SK-N-SH treated with all-trans-retinoic acid at 6 μM for 48 hours (cell line): ENCODE results near the gene KIAA1210.
"Not testable (repeated sequence)": the region's sequence is repeated elsewhere in the genome, so short reads cannot be mapped to it uniquely, and the experiment has no call there.

Experiments
- ATAC-seq: fragments of 200-7000 bp; cut with Tn5 transposase; 3 replicates; pipeline ENCODE4 v1.9.1; 2020; ENCODE audit warnings: mild to moderate bottlenecking, moderate library complexity
- ARNTL ChIP-seq: fragments of 450-650 bp; formaldehyde crosslinking; IDR thresholded peaks from 2 replicates; pipeline ENCODE4 v1.5.0; 2020; ENCODE audit warnings: low read depth, mild to moderate bottlenecking, moderate library complexity, borderline replicate concordance
- BACH2 ChIP-seq: fragments of 250-450 bp; sonication (Bioruptor Pico); IDR thresholded peaks from 2 replicates; pipeline ENCODE4 v1.9.0; 2021; ENCODE audit warnings: mild to moderate bottlenecking, borderline replicate concordance
- CSDC2 ChIP-seq: fragments of 250-450 bp; sonication (Bioruptor Pico); IDR thresholded peaks from 2 replicates; pipeline ENCODE4 v1.5.0; 2020; ENCODE audit warnings: mild to moderate bottlenecking, moderate library complexity
- ESRRG ChIP-seq: fragments of 250-450 bp; sonication (Bioruptor Pico); IDR thresholded peaks from 2 replicates; pipeline ENCODE4 v1.6.1; 2021; ENCODE audit warnings: mild to moderate bottlenecking
- GLIS3 ChIP-seq: fragments of 250-450 bp; sonication (Bioruptor Pico); IDR thresholded peaks from 2 replicates; pipeline ENCODE4 v1.5.0; 2020; ENCODE audit warnings: mild to moderate bottlenecking, moderate library complexity
- ISL1 ChIP-seq: fragments of 250-450 bp; sonication (Bioruptor Pico); IDR thresholded peaks from 2 replicates; pipeline ENCODE4 v2.1.2; 2022; ENCODE audit warnings: mild to moderate bottlenecking, moderate library complexity
- OSR1 ChIP-seq: fragments of 250-450 bp; sonication (Bioruptor Pico); IDR thresholded peaks from 2 replicates; pipeline ENCODE4 v1.8.0; 2022; ENCODE audit warnings: moderate library complexity, mild to moderate bottlenecking, inconsistent platforms
- PPARA ChIP-seq: fragments of 250-450 bp; sonication (Bioruptor Pico); IDR thresholded peaks from 2 replicates; pipeline ENCODE4 v1.5.0; 2020; ENCODE audit warnings: mild to moderate bottlenecking, borderline replicate concordance
- RARB ChIP-seq: fragments of 250-450 bp; sonication (Bioruptor Pico); IDR thresholded peaks from 2 replicates; pipeline ENCODE4 v1.8.0; 2021; ENCODE audit warnings: mild to moderate bottlenecking, moderate library complexity
- SNAI2 ChIP-seq: fragments of 250-450 bp; sonication (Bioruptor Pico); IDR thresholded peaks from 2 replicates; pipeline ENCODE4 v1.5.0; 2020; ENCODE audit warnings: mild to moderate bottlenecking, moderate library complexity
- TCF4 ChIP-seq: fragments of 250-450 bp; sonication (Bioruptor Pico); IDR thresholded peaks from 2 replicates; pipeline ENCODE4 v1.8.0; 2021; ENCODE audit warnings: mild to moderate bottlenecking, moderate library complexity, borderline replicate concordance
- TOX ChIP-seq: fragments of 250-450 bp; sonication (Bioruptor Pico); IDR thresholded peaks from 2 replicates; pipeline ENCODE4 v1.8.0; 2021; ENCODE audit warnings: mild to moderate bottlenecking, moderate library complexity, borderline replicate concordance
- ZC3H10 ChIP-seq: fragments of 250-450 bp; sonication (Bioruptor Pico); IDR thresholded peaks from 2 replicates; pipeline ENCODE4 v1.5.1; 2021; ENCODE audit warnings: mild to moderate bottlenecking, moderate library complexity
- ZFP3 ChIP-seq: fragments of 250-450 bp; sonication (Bioruptor Pico); IDR thresholded peaks from 2 replicates; pipeline ENCODE4 v1.5.0; 2020; ENCODE audit warnings: mild to moderate bottlenecking, moderate library complexity
- ZFP30 ChIP-seq: fragments of 450-650 bp; formaldehyde crosslinking; IDR thresholded peaks from 2 replicates; pipeline ENCODE4 v1.5.0; 2022; ENCODE audit warnings: mild to moderate bottlenecking, moderate library complexity
- ZNF565 ChIP-seq: fragments of 450-650 bp; formaldehyde crosslinking; conservative IDR thresholded peaks from 2 replicates; pipeline ENCODE4 v1.5.0; 2020; ENCODE audit warnings: low read depth, mild to moderate bottlenecking, moderate library complexity
- ZNF70 ChIP-seq: fragments of 450-650 bp; formaldehyde crosslinking; IDR thresholded peaks from 2 replicates; pipeline ENCODE4 v1.5.0; 2020; ENCODE audit warnings: mild to moderate bottlenecking, moderate library complexity
- ZNF8 ChIP-seq: fragments of 450-650 bp; formaldehyde crosslinking; IDR thresholded peaks from 2 replicates; pipeline ENCODE4 v1.5.0; 2020; ENCODE audit warnings: mild to moderate bottlenecking, moderate library complexity
- TF ChIP-seq, protein P1 (sequence below): fragments of 250-450 bp; sonication (Bioruptor Pico); IDR thresholded peaks from 2 replicates; pipeline ENCODE4 v1.8.0; 2021; ENCODE audit warnings: low read depth, mild to moderate bottlenecking, moderate library complexity, borderline replicate concordance
- TF ChIP-seq, protein P2 (sequence below): fragments of 250-450 bp; sonication (Bioruptor Pico); IDR thresholded peaks from 2 replicates; pipeline ENCODE4 v1.5.1; 2020; ENCODE audit warnings: low read depth, mild to moderate bottlenecking, moderate library complexity
- TF ChIP-seq, protein P3 (sequence below): fragments of 250-450 bp; sonication (Bioruptor Pico); IDR thresholded peaks from 2 replicates; pipeline ENCODE4 v1.5.0; 2020; ENCODE audit warnings: mild to moderate bottlenecking, moderate library complexity
- TF ChIP-seq, protein P4 (sequence below): fragments of 250-450 bp; sonication (Bioruptor Pico); IDR thresholded peaks from 2 replicates; pipeline ENCODE4 v1.5.1; 2021; ENCODE audit warnings: mild to moderate bottlenecking, moderate library complexity
- TF ChIP-seq, protein P5 (sequence below): fragments of 250-450 bp; sonication (Bioruptor Pico); IDR thresholded peaks from 2 replicates; pipeline ENCODE4 v1.8.0; 2020; ENCODE audit warnings: mild to moderate bottlenecking, moderate library complexity, borderline replicate concordance

KIAA1210 gene

DNA sequence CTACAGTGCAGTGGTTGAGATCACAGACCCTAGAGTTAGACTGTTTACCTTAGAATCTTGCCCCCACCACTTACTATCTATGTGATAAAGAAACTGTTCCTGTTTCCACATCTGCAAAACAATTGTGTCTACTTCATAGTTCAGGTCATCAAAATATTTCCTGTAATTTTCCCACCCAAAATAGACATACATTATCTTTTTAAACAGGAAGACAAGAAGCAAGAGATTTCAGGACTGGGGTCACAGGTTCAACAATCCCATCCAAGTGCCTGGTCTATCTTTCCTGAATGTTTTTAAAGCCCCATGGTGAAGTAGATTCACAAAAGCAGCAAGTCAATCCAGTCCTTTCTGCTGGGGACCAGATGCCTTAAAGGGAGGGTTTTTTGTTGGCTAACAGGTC, 96.6 kb downstream of the KIAA1210 start:
- no peak for TF ChIP-seq RARB (CRISPR knock-in tag)
- TF ChIP-seq ZNF70 (CRISPR knock-in tag) = no peak
- no peak for TF ChIP-seq PPARA (CRISPR knock-in tag)
- TF ChIP-seq, protein P1, sequence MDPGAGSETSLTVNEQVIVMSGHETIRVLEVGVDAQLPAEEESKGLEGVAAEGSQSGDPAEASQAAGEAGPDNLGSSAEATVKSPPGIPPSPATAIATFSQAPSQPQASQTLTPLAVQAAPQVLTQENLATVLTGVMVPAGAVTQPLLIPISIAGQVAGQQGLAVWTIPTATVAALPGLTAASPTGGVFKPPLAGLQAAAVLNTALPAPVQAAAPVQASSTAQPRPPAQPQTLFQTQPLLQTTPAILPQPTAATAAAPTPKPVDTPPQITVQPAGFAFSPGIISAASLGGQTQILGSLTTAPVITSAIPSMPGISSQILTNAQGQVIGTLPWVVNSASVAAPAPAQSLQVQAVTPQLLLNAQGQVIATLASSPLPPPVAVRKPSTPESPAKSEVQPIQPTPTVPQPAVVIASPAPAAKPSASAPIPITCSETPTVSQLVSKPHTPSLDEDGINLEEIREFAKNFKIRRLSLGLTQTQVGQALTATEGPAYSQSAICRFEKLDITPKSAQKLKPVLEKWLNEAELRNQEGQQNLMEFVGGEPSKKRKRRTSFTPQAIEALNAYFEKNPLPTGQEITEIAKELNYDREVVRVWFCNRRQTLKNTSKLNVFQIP (CRISPR knock-in tag) = no peak
- TF ChIP-seq ZFP30 (CRISPR knock-in tag) = no peak
- no peak for TF ChIP-seq TOX
- TF ChIP-seq ARNTL (CRISPR knock-in tag) = no peak
- TF ChIP-seq ZNF565 (CRISPR knock-in tag) = no peak
- TF ChIP-seq, protein P2, sequence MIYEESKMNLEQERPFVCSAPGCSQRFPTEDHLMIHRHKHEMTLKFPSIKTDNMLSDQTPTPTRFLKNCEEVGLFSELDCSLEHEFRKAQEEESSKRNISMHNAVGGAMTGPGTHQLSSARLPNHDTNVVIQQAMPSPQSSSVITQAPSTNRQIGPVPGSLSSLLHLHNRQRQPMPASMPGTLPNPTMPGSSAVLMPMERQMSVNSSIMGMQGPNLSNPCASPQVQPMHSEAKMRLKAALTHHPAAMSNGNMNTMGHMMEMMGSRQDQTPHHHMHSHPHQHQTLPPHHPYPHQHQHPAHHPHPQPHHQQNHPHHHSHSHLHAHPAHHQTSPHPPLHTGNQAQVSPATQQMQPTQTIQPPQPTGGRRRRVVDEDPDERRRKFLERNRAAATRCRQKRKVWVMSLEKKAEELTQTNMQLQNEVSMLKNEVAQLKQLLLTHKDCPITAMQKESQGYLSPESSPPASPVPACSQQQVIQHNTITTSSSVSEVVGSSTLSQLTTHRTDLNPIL (CRISPR knock-in tag) = no peak
- TF ChIP-seq, protein P3, sequence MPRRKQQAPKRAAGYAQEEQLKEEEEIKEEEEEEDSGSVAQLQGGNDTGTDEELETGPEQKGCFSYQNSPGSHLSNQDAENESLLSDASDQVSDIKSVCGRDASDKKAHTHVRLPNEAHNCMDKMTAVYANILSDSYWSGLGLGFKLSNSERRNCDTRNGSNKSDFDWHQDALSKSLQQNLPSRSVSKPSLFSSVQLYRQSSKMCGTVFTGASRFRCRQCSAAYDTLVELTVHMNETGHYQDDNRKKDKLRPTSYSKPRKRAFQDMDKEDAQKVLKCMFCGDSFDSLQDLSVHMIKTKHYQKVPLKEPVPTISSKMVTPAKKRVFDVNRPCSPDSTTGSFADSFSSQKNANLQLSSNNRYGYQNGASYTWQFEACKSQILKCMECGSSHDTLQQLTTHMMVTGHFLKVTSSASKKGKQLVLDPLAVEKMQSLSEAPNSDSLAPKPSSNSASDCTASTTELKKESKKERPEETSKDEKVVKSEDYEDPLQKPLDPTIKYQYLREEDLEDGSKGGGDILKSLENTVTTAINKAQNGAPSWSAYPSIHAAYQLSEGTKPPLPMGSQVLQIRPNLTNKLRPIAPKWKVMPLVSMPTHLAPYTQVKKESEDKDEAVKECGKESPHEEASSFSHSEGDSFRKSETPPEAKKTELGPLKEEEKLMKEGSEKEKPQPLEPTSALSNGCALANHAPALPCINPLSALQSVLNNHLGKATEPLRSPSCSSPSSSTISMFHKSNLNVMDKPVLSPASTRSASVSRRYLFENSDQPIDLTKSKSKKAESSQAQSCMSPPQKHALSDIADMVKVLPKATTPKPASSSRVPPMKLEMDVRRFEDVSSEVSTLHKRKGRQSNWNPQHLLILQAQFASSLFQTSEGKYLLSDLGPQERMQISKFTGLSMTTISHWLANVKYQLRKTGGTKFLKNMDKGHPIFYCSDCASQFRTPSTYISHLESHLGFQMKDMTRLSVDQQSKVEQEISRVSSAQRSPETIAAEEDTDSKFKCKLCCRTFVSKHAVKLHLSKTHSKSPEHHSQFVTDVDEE (CRISPR knock-in tag) = no peak
- TF ChIP-seq GLIS3 (CRISPR knock-in tag) = no peak
- TF ChIP-seq ESRRG (CRISPR knock-in tag) = no peak
- TF ChIP-seq ZC3H10 (CRISPR knock-in tag) = no peak
- TF ChIP-seq OSR1 (CRISPR knock-in tag) = no peak
- no peak for TF ChIP-seq ZNF8 (CRISPR knock-in tag)
- no peak for TF ChIP-seq ISL1 (CRISPR knock-in tag)
- TF ChIP-seq CSDC2 = no peak
- no peak for TF ChIP-seq ZFP3 (CRISPR knock-in tag)
- TF ChIP-seq, protein P4, sequence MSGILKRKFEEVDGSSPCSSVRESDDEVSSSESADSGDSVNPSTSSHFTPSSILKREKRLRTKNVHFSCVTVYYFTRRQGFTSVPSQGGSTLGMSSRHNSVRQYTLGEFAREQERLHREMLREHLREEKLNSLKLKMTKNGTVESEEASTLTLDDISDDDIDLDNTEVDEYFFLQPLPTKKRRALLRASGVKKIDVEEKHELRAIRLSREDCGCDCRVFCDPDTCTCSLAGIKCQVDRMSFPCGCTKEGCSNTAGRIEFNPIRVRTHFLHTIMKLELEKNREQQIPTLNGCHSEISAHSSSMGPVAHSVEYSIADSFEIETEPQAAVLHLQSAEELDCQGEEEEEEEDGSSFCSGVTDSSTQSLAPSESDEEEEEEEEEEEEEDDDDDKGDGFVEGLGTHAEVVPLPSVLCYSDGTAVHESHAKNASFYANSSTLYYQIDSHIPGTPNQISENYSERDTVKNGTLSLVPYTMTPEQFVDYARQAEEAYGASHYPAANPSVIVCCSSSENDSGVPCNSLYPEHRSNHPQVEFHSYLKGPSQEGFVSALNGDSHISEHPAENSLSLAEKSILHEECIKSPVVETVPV = no peak
- TF ChIP-seq BACH2 (CRISPR knock-in tag) = no peak
- no peak for ATAC-seq

DNA sequence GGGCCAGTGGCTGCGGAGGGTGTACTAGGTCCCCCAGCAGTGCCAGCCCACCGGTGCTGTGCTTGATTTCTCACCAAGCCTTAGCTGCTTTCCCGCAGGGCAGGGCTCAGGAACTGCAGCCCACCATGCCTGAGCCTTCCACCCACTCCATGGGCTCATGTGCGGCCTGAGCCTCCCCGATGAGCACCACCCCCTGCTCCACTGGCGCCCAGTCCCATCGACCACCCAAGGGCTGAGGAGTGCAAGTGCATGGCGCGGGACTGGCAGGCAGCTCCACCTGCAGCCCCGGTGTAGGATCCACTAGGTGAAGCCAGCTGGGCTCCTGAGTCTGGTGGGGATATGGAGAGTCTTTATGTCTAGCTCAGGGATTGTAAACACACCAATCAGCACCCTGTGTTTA, 98.0 kb downstream of the KIAA1210 start:
- ATAC-seq = not testable (repeated sequence)

DNA sequence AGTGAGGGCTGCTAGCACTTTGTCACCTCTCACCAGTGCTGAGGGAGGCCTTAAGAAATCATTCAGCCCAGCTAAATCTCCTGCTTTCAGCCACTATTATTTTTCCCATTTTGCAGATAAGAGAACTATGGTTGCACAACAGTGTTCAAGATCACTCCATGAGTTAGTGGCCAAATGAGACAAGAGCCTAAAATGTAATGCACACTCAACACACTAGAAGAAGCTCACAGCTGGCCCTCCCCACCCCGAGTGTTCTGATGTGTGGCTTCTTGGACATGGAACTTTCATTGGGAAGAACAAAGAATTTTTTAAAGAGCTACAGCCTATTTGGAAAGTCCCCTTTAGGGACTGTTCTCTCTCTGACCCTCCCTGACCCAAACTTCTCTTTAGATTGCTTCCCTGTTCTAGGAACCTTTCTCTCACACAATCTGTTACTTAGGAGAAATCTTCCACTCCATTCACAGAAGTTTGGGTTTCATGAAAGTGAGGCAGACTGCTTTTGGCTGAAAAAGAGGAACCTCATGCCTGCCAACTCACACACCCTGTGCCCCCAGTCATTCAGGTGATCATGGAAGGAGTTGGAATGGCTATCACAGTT, 98.8 kb downstream of the KIAA1210 start:
- no peak for TF ChIP-seq GLIS3 (CRISPR knock-in tag)
- TF ChIP-seq, protein P3 (CRISPR knock-in tag) = no peak
- TF ChIP-seq PPARA (CRISPR knock-in tag) = no peak
- no peak for TF ChIP-seq ZNF8 (CRISPR knock-in tag)
- TF ChIP-seq, protein P2 (CRISPR knock-in tag) = no peak
- TF ChIP-seq ESRRG (CRISPR knock-in tag) = no peak
- TF ChIP-seq ARNTL (CRISPR knock-in tag) = no peak
- TF ChIP-seq ZNF70 (CRISPR knock-in tag) = no peak
- no peak for TF ChIP-seq CSDC2
- TF ChIP-seq ZC3H10 (CRISPR knock-in tag) = no peak
- no peak for TF ChIP-seq TCF4 (CRISPR knock-in tag)
- no peak for TF ChIP-seq BACH2 (CRISPR knock-in tag)
- TF ChIP-seq, protein P5, sequence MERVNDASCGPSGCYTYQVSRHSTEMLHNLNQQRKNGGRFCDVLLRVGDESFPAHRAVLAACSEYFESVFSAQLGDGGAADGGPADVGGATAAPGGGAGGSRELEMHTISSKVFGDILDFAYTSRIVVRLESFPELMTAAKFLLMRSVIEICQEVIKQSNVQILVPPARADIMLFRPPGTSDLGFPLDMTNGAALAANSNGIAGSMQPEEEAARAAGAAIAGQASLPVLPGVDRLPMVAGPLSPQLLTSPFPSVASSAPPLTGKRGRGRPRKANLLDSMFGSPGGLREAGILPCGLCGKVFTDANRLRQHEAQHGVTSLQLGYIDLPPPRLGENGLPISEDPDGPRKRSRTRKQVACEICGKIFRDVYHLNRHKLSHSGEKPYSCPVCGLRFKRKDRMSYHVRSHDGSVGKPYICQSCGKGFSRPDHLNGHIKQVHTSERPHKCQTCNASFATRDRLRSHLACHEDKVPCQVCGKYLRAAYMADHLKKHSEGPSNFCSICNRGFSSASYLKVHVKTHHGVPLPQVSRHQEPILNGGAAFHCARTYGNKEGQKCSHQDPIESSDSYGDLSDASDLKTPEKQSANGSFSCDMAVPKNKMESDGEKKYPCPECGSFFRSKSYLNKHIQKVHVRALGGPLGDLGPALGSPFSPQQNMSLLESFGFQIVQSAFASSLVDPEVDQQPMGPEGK (CRISPR knock-in tag) = no peak
- no peak for TF ChIP-seq OSR1 (CRISPR knock-in tag)
- TF ChIP-seq ZFP3 (CRISPR knock-in tag) = no peak
- TF ChIP-seq ZFP30 (CRISPR knock-in tag) = no peak
- no peak for TF ChIP-seq SNAI2
- no peak for TF ChIP-seq ISL1 (CRISPR knock-in tag)
- ATAC-seq = no peak
